Endothelial cell of umbilical vein (primary cell): ENCODE data around the gene SLC27A4. TPM values are rescaled to one million over a fixed set of nuclear protein-coding genes. Genes with fewer than 3 reads are reported as not detected.

Experiments used
- BruUV-seq: library from RNA; stranded (reverse); fragments of 400-500 nt; replicated peaks from 2 replicates; lab custom pipeline; 2021; lab: Mats Ljungman, UMichigan
- CTCF ChIA-PET: fragments of 300-600, 350-600 bp; sonication (Branson Sonifier 250); formaldehyde crosslinking; loops from one replicate; lab custom pipeline; 2021; ENCODE audit warnings: antibody characterized with exemption, inconsistent platforms; lab: Charles Lee
- POLR2A ChIA-PET: fragments of 300-600, 350-600 bp; sonication (Branson Sonifier 250); formaldehyde crosslinking; loops from one replicate; lab custom pipeline; 2021; ENCODE audit warnings: antibody characterized with exemption, inconsistent platforms; lab: Charles Lee
- DNase-seq: peaks from one replicate; pipeline ENCODE4 v3.0.0-alpha.2; 2011; ENCODE audit warnings: low read depth, low spot score
- FAIRE-seq: peaks from 2 replicates; lab custom pipeline; 2011; peaks lifted over from hg19 to GRCh38; lab: Jason Lieb, UNC
- H2AFZ ChIP-seq: 2 replicates; pipeline ENCODE4 v1.6.0; 2012; ENCODE audit warnings: low read depth, low read length, control low read depth, inconsistent platforms
- H3K27ac ChIP-seq: 2 replicates; pipeline ENCODE4 v1.5.1; 2011; ENCODE audit warnings: low read depth, mild to moderate bottlenecking, control low read depth, low read length, moderate library complexity; ENCODE audit not compliant: insufficient read depth
- H3K27me3 ChIP-seq, 2 experiments: 2 replicates each; pipeline versions ENCODE4 v1.6.0 to v1.6.1; 2011; ENCODE audit warnings: low read length in 2 of 2, mixed read lengths in 1 of 2; ENCODE audit not compliant: control insufficient read depth in 2 of 2, insufficient read depth in 2 of 2
- H3K36me3 ChIP-seq, 2 experiments: 2 replicates in 1 of 2; 3 replicates in 1 of 2; pipeline ENCODE4 v1.5.1; 2011; ENCODE audit warnings: low read length in 2 of 2, mild to moderate bottlenecking in 1 of 2, moderate library complexity in 1 of 2; ENCODE audit not compliant: control insufficient read depth in 2 of 2, insufficient read depth in 2 of 2; ENCODE audit errors: extremely low read depth in 1 of 2
- H3K4me1 ChIP-seq: 3 replicates; pipeline ENCODE4 v1.5.1; 2011; ENCODE audit warnings: mild to moderate bottlenecking, low read length; ENCODE audit not compliant: control insufficient read depth, insufficient read depth; ENCODE audit errors: extremely low read depth
- H3K4me2 ChIP-seq: 2 replicates; pipeline ENCODE4 v1.6.1; 2011; ENCODE audit warnings: low read length, control low read depth, mixed read lengths; ENCODE audit not compliant: insufficient read depth
- H3K4me3 ChIP-seq, 3 experiments: fragments of 200-600 bp in 1 of 3; sonication (generic), shearing (Covaris generic) in 1 of 3; replicated peaks in 1 of 3; 2 replicates each; pipeline ENCODE4 v1.5.1; 2011 to 2016; ENCODE audit warnings: control low read depth in 3 of 3, low read length in 3 of 3, mild to moderate bottlenecking in 2 of 3, inconsistent platforms in 1 of 3, low read depth in 1 of 3, moderate library complexity in 1 of 3; ENCODE audit not compliant: insufficient read depth in 1 of 3
- H3K79me2 ChIP-seq: 2 replicates; pipeline ENCODE4 v1.6.0; 2012; ENCODE audit warnings: low read length, inconsistent platforms; ENCODE audit not compliant: control insufficient read depth, insufficient read depth
- H3K9ac ChIP-seq: replicated peaks from 2 replicates; pipeline ENCODE3; 2011; ENCODE audit warnings: low read length, control low read depth; ENCODE audit not compliant: insufficient read depth; ENCODE audit errors: extremely low read depth
- H3K9me1 ChIP-seq: replicated peaks from 3 replicates; pipeline ENCODE4 v1.6.0; 2011; ENCODE audit warnings: mild to moderate bottlenecking, low read length; ENCODE audit not compliant: control insufficient read depth, insufficient read depth; ENCODE audit errors: extremely low read depth
- H3K9me3 ChIP-seq: replicated peaks from 2 replicates; pipeline ENCODE4 v1.5.1; 2012; ENCODE audit warnings: low read length, inconsistent platforms; ENCODE audit not compliant: control insufficient read depth, insufficient read depth
- H4K20me1 ChIP-seq: replicated peaks from 2 replicates; pipeline ENCODE3; 2011; ENCODE audit warnings: mild to moderate bottlenecking, low read length; ENCODE audit not compliant: control insufficient read depth, insufficient read depth; ENCODE audit errors: extremely low read depth
- EZH2 ChIP-seq: IDR thresholded peaks from 2 replicates; pipeline ENCODE4 v1.6.1; 2012; ENCODE audit warnings: borderline replicate concordance, low read depth, mild to moderate bottlenecking, moderate library complexity, low read length, inconsistent platforms; ENCODE audit not compliant: severe bottlenecking
- FOS ChIP-seq: IDR thresholded peaks from 2 replicates; pipeline ENCODE4 v1.6.1; 2011; ENCODE audit warnings: mild to moderate bottlenecking, low read length, moderate library complexity, borderline replicate concordance; ENCODE audit not compliant: insufficient read depth
- GATA2 ChIP-seq: IDR thresholded peaks from 2 replicates; pipeline ENCODE4 v1.7.0; 2011; ENCODE audit warnings: low read depth, mild to moderate bottlenecking, moderate library complexity, mixed read lengths, low read length; ENCODE audit not compliant: insufficient read length, insufficient read depth
- JUN ChIP-seq: IDR thresholded peaks from 2 replicates; pipeline ENCODE4 v1.6.1; 2011; ENCODE audit warnings: borderline replicate concordance, low read depth; ENCODE audit not compliant: insufficient read length, insufficient read depth
- MAX ChIP-seq: IDR thresholded peaks from 2 replicates; pipeline ENCODE4 v1.6.1; 2011; ENCODE audit not compliant: insufficient read depth, insufficient read length
- MYC ChIP-seq: IDR thresholded peaks from one replicate; pipeline ENCODE4 v1.6.1; 2011; ENCODE audit warnings: mild to moderate bottlenecking, low read depth, low read length
- POLR2A ChIP-seq: IDR thresholded peaks from 2 replicates; pipeline ENCODE4 v1.6.1; 2012; ENCODE audit warnings: low read depth, mild to moderate bottlenecking, control low read depth, low read length
- POLR2AphosphoS5 ChIP-seq: IDR thresholded peaks from 2 replicates; pipeline ENCODE4 v1.6.1; 2012; ENCODE audit warnings: low read depth, mild to moderate bottlenecking, control low read depth, low read length, moderate library complexity; ENCODE audit not compliant: insufficient read depth
- dilution Hi-C: fragments of 300-500 bp; cut with MboI; formaldehyde crosslinking; loops from one replicate; pipeline ENCODE4 v1.15.0; 2019; ENCODE audit warnings: low sequenced_read_pairs; ENCODE audit not compliant: extremely low pct_ligation_motif_present
- intact Hi-C: fragments of 100-400 bp; cut with micrococcal nuclease; formaldehyde crosslinking; loops from one replicate; pipeline ENCODE4 v1.10.0; 2022
- polyA plus RNA-seq, 4 experiments: library from polyadenylated mRNA; depleted of rRNA in 3 of 4; stranded (reverse) in 3 of 4; unstranded in 1 of 4; fragments of >200 nt; gene quantifications; 2 replicates each; pipeline versions ENCODE4 v1.2.1 to v1.2.3, GENCODE V29; 2011 to 2012; ENCODE audit warnings: missing spikeins in 1 of 4
- total RNA-seq: library from RNA; stranded (reverse); gene quantifications from 2 replicates; pipeline ENCODE4 v1.2.3, GENCODE V29; 2021
- TF ChIP-seq, protein P1 (sequence below), 2 donors: IDR thresholded peaks; 1 replicate in 1 of 2; 2 replicates in 1 of 2; pipeline ENCODE4 v1.5.1; 2011; ENCODE audit warnings: low read length in 2 of 2, mild to moderate bottlenecking in 2 of 2, moderate library complexity in 2 of 2, control low read depth in 1 of 2, inconsistent platforms in 1 of 2, low read depth in 1 of 2; ENCODE audit not compliant: insufficient read depth in 1 of 2; ENCODE audit errors: extremely low read depth in 1 of 2

SLC27A4 gene
- total and polyA plus RNA-seq, 2 donors (not counting 3 experiments of a cell fraction or from before 2014, with no cell fraction given) = 29.9 to 35.0 TPM

GRCh38 chr9:128370752-128371629 lies 30.7 kb downstream of the SLC27A4 start, which contains the start of gene URM1:
Gene URM1 (plus strand): TSS chr9:128371374. CDS start chr9:128371381, 7 bp downstream.
- peak within 1 kb of the TSS; percentile 72 to 95 (median 87) for H3K4me3 ChIP-seq
- H3K27me3 ChIP-seq = no peaks in the 10 kb centered on the region
- no peaks in the 10 kb centered on the region for H3K9me1 ChIP-seq
- H3K79me2 ChIP-seq = peaks cover 41% of the 10 kb centered on the region
- H2AFZ ChIP-seq = peak within 1 kb of the TSS; percentile 86
- H3K4me2 ChIP-seq = peak within 1 kb of the TSS; percentile 93
- H3K4me1 ChIP-seq = peaks cover 17% of the 10 kb centered on the region
- H3K36me3 ChIP-seq = peaks cover 0 to 3% of the 10 kb centered on the region in 2 experiments
- intact Hi-C loops = loop anchor here (1.0 to 2.0 kb wide), 3 partner anchors 42 to 85 kb away; partner anchors contain the start of genes COQ4, ODF2 and TRUB2
- peak within 1 kb of the TSS; percentile 82 for H3K27ac ChIP-seq
- H3K9me3 ChIP-seq = no peaks in the 10 kb centered on the region
- FAIRE-seq (peak; percentile 99), DNase-seq (peak; percentile 98)
- dilution Hi-C loops = no loop called here
- no peaks in the 10 kb centered on the region for H4K20me1 ChIP-seq
- peak within 1 kb of the TSS; percentile 87 for H3K9ac ChIP-seq
- CTCF ChIA-PET = interaction anchor here (0.6 to 3.8 kb wide), 13 partner anchors 9 to 152 kb away, joined by 3 to 50 read pairs (median 5); partner anchors contain the start of gene CERCAM
- TF ChIP-seq, protein P1, sequence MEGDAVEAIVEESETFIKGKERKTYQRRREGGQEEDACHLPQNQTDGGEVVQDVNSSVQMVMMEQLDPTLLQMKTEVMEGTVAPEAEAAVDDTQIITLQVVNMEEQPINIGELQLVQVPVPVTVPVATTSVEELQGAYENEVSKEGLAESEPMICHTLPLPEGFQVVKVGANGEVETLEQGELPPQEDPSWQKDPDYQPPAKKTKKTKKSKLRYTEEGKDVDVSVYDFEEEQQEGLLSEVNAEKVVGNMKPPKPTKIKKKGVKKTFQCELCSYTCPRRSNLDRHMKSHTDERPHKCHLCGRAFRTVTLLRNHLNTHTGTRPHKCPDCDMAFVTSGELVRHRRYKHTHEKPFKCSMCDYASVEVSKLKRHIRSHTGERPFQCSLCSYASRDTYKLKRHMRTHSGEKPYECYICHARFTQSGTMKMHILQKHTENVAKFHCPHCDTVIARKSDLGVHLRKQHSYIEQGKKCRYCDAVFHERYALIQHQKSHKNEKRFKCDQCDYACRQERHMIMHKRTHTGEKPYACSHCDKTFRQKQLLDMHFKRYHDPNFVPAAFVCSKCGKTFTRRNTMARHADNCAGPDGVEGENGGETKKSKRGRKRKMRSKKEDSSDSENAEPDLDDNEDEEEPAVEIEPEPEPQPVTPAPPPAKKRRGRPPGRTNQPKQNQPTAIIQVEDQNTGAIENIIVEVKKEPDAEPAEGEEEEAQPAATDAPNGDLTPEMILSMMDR (IDR thresholded peaks at IDR 0.05; ENCODE audit: extremely low read depth in 1 of 2, insufficient read depth in 1 of 2, low read depth in 1 of 2, low read length in 2 of 2) = peak in 1 of 2 donors; percentile 6
- TF ChIP-seq FOS (peak; percentile 52), POLR2AphosphoS5 (peak; percentile 92), GATA2 (no peak), MYC (no peak), EZH2 (no peak), POLR2A (peak; percentile 91), JUN (no peak), MAX (peak; percentile 38)
- BruUV-seq = TSS peak; percentile 98
- POLR2A ChIA-PET = interaction anchor here (0.6 to 1.7 kb wide), 5 partner anchors 9 to 353 kb away, joined by 3 to 8 read pairs (median 4); partner anchors contain the start of genes SPTAN1 and ZDHHC12
